GM12872 (cell line): Measurements from ENCODE around the gene SLC26A3.

ENCODE experiments used
- CTCF ChIP-seq: IDR thresholded peaks from 3 replicates; pipeline ENCODE4 v1.5.1; 2011; ENCODE audit warnings: low read depth, mild to moderate bottlenecking, low read length, moderate library complexity; ENCODE audit not compliant: insufficient read depth

Gene SLC26A3

GRCh38 chr7:107744345-107744750 lies 58.7 kb downstream of the SLC26A3 start:
- TF ChIP-seq CTCF, result no peak

- TF ChIP-seq CTCF, result peak; percentile 78
These were observed 59.3 kb downstream of the SLC26A3 start, which contains the start of gene CBLL1 for GRCh38 chr7:107743567-107744344. TSS of gene CBLL1 (plus strand) at chr7:107744142. CDS start at chr7:107744164, 22 bp downstream.

- TF ChIP-seq CTCF, result no peak
These were observed 60.1 kb downstream of the SLC26A3 start for GRCh38 chr7:107742678-107743566.

GRCh38 chr7:107728276-107728675 lies 74.7 kb downstream of the SLC26A3 start:
- TF ChIP-seq CTCF, result no peak

- no peak for TF ChIP-seq CTCF
These were observed 76.5 kb downstream of the SLC26A3 start for GRCh38 chr7:107726356-107727130.

GRCh38 chr7:107725138-107725740 lies 77.8 kb downstream of the SLC26A3 start:
- TF ChIP-seq CTCF, result peak; percentile 46; the same call in 2 of the 3 replicates

- no peak for TF ChIP-seq CTCF
These were observed 79.8 kb downstream of the SLC26A3 start for GRCh38 chr7:107723255-107723654.
